GM10266 (cell line): ENCODE data around the gene OTOA.

Experiments
- DNase-seq: peaks from one replicate; pipeline ENCODE4 v3.0.0; 2012; ENCODE audit errors: extremely low spot score
- CTCF ChIP-seq: IDR thresholded peaks from 2 replicates; pipeline ENCODE4 v1.5.1; 2012; ENCODE audit warnings: mild to moderate bottlenecking, low read depth; ENCODE audit not compliant: control insufficient read depth, insufficient read depth; ENCODE audit errors: missing control alignments

OTOA gene

GRCh38 chr16:21637032-21637968 is 26.5 kb upstream of the OTOA start:
- TF ChIP-seq CTCF, result no peak
- no peak for DNase-seq

- TF ChIP-seq CTCF, result no peak
- peak; percentile 53 for DNase-seq
Observed at GRCh38 chr16:21638573-21638975, 25.2 kb upstream of the OTOA start.

- TF ChIP-seq CTCF, result no peak
- DNase-seq, result no peak
Observed at GRCh38 chr16:21639493-21639892, 24.3 kb upstream of the OTOA start.

GRCh38 chr16:21641916-21642315 is 21.9 kb upstream of the OTOA start:
- no peak for DNase-seq
- TF ChIP-seq CTCF, result no peak

- DNase-seq, result no peak
- TF ChIP-seq CTCF, result no peak
Observed at GRCh38 chr16:21642861-21643260, 20.9 kb upstream of the OTOA start.

GRCh38 chr16:21643785-21644184 is 20.0 kb upstream of the OTOA start:
- no peak for TF ChIP-seq CTCF
- no peak for DNase-seq

- no peak for TF ChIP-seq CTCF
- DNase-seq, result no peak
Observed at GRCh38 chr16:21644674-21645073, 19.1 kb upstream of the OTOA start.
